Natural killer cell (primary cell): Measurements from ENCODE around the gene ACER3. TPM values are rescaled to one million over a fixed set of nuclear protein-coding genes. Genes with fewer than 3 reads are reported as not detected.

Source experiments
- ATAC-seq, 3 donors: fragments of 150-1000 bp in 2 of 3; fragments of 200-7000 bp in 1 of 3; cut with Tn5 transposase; 1 replicate in 1 of 3; 2 replicates in 2 of 3; pipeline ENCODE4 v1.10.0; 2021; ENCODE audit warnings: mild to moderate bottlenecking in 2 of 3, moderate library complexity in 2 of 3
- DNase-seq, 2 donors: peaks; one replicate each; pipeline versions ENCODE4 v3.0.0 to v3.0.0-alpha.2; 2013 to 2021; ENCODE audit warnings: mixed read lengths in 1 of 2
- H3K27ac ChIP-seq: one replicate; pipeline ENCODE4 v1.5.1; 2013; ENCODE audit warnings: mild to moderate bottlenecking, low read length
- H3K27me3 ChIP-seq: one replicate; pipeline ENCODE4 v1.6.1; 2013; ENCODE audit warnings: low read length; ENCODE audit not compliant: control insufficient read depth, insufficient read depth
- H3K36me3 ChIP-seq: one replicate; pipeline ENCODE4 v1.6.1; 2013; ENCODE audit warnings: low read length; ENCODE audit not compliant: control insufficient read depth, insufficient read depth
- H3K4me1 ChIP-seq: one replicate; pipeline ENCODE4 v1.6.1; 2013; ENCODE audit warnings: low read length; ENCODE audit not compliant: control insufficient read depth, insufficient read depth
- H3K4me3 ChIP-seq: one replicate; pipeline ENCODE4 v1.5.1; 2013; ENCODE audit warnings: low read length
- H3K9me3 ChIP-seq: one replicate; pipeline ENCODE4 v1.6.1; 2013; ENCODE audit warnings: low read length; ENCODE audit not compliant: control insufficient read depth, insufficient read depth
- H3K27ac Mint-ChIP-seq, 2 donors: one replicate each; pipeline ENCODE4 v1.8.0; 2022; ENCODE audit warnings: mild to moderate bottlenecking in 2 of 2, mixed read lengths in 2 of 2, moderate library complexity in 1 of 2
- H3K27me3 Mint-ChIP-seq, 2 donors: one replicate each; pipeline ENCODE4 v1.8.0; 2022; ENCODE audit warnings: low read depth in 2 of 2, mixed read lengths in 2 of 2
- H3K36me3 Mint-ChIP-seq: one replicate; pipeline ENCODE4 v1.8.0; 2022; ENCODE audit warnings: mixed read lengths
- H3K4me1 Mint-ChIP-seq, 2 donors: one replicate each; pipeline ENCODE4 v1.8.0; 2022; ENCODE audit warnings: mixed read lengths in 2 of 2
- H3K4me3 Mint-ChIP-seq: one replicate; pipeline ENCODE4 v1.8.0; 2022; ENCODE audit warnings: mild to moderate bottlenecking, moderate library complexity, mixed read lengths
- H3K9me3 Mint-ChIP-seq, 2 donors: one replicate each; pipeline ENCODE4 v1.8.0; 2022; ENCODE audit warnings: mixed read lengths in 2 of 2
- WGBS: methylation state at CpG from one replicate; pipeline ENCODE4 v1.1.7; 2013; ENCODE audit warnings: missing lambda C conversion rate; ENCODE audit not compliant: insufficient coverage; 5-methylcytosine and 5-hydroxymethylcytosine counted together
- intact Hi-C: fragments of 100-400 bp; cut with micrococcal nuclease; formaldehyde crosslinking; loops from one replicate; pipeline ENCODE4 v1.14.2; 2022
- total RNA-seq, 4 donors: library from RNA; stranded (reverse); fragments of 120-200 nt in 1 of 4; gene quantifications; one replicate each; pipeline versions ENCODE4 v1.2.3 to v1.2.4, GENCODE V29; 2013 to 2022
- TF ChIP-seq, protein P1 (sequence below): fragments of 200-600 bp; IDR thresholded peaks from one replicate; pipeline ENCODE4 v1.8.0; 2022; ENCODE audit warnings: antibody characterized with exemption

Gene ACER3
- total RNA-seq, 3 donors from 2014 or later (not counting 1 experiment from before 2014, with no cell fraction given) = 12.1 to 14.8 (median 13.6) TPM

DNA sequence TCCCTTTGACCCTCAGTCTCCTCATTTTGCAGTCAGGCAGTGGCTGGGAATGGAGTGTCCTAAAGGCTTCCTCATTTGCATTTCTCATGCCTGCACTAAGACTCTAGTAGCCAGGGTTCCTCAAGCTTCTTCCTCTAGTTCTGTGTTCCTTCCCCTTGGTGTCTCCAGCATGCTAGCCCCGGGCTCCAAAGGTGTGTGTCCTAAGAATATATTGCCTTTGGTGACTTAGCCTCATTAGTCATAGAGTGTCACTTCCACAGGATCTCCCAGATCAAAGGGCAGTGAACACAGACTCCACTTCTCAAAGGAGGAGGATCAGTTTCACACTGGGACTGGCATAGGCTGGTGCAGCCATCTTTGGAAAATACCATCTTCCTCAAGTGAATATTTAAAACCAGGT, 21.4 kb upstream of the ACER3 start:
- intact Hi-C loops = no loop called here
- Histone ChIP-seq H3K27ac (no peak overlapping the region), H3K4me1 (no peaks in the 10 kb centered on the region), H3K27me3 (no peaks in the 10 kb centered on the region), H3K36me3 (no peaks in the 10 kb centered on the region), H3K9me3 (no peaks in the 10 kb centered on the region), H3K4me3 (no peak overlapping the region)
- Mint-ChIP-seq H3K27ac (no peak overlapping the region), H3K4me3 (no peak overlapping the region), H3K4me1 (no peaks in the 10 kb centered on the region), H3K27me3 (peaks cover 24 to 37% of the 10 kb centered on the region in 2 donors), H3K36me3 (no peaks in the 10 kb centered on the region), H3K9me3 (no peaks in the 10 kb centered on the region)
- ATAC-seq (no peak), DNase-seq (no peak)
- WGBS = 13% methylated on average over 1 of the region's 1 CpG
- TF ChIP-seq, protein P1, sequence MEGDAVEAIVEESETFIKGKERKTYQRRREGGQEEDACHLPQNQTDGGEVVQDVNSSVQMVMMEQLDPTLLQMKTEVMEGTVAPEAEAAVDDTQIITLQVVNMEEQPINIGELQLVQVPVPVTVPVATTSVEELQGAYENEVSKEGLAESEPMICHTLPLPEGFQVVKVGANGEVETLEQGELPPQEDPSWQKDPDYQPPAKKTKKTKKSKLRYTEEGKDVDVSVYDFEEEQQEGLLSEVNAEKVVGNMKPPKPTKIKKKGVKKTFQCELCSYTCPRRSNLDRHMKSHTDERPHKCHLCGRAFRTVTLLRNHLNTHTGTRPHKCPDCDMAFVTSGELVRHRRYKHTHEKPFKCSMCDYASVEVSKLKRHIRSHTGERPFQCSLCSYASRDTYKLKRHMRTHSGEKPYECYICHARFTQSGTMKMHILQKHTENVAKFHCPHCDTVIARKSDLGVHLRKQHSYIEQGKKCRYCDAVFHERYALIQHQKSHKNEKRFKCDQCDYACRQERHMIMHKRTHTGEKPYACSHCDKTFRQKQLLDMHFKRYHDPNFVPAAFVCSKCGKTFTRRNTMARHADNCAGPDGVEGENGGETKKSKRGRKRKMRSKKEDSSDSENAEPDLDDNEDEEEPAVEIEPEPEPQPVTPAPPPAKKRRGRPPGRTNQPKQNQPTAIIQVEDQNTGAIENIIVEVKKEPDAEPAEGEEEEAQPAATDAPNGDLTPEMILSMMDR = no peak

DNA sequence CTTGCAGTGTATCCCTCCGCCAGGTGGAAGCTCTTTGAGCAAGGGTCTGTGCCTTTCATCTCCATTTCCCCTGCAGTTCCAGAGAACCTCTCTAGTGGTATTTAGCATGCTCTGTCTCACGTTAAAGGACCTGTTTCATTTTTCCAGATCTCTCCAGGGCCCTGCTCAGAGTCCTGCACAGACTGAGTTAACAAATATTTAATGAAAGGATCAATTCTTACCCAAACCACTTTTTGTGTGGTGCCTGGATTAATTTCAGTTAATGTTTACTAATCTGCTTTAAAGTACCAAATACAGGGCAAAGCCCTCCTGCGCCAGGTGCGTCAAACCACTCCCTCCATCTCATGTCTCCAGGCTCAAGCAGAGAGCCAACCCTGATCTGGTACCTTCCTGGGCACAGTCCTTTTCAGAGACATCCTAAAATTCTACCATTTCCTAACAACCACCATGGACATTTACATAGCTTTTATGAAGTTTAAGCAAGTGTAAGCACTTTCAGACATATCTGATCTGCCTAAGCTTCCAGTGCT, 18.7 kb upstream of the ACER3 start:
- TF ChIP-seq, protein P1 = no peak
- Histone ChIP-seq H3K4me1 (no peaks in the 10 kb centered on the region), H3K27ac (no peak overlapping the region), H3K9me3 (no peaks in the 10 kb centered on the region), H3K4me3 (no peak overlapping the region), H3K36me3 (no peaks in the 10 kb centered on the region), H3K27me3 (no peaks in the 10 kb centered on the region)
- no peaks in the 10 kb centered on the region for H3K9me3 Mint-ChIP-seq
- WGBS = 84% methylated on average over 4 of the region's 4 CpGs
- no peaks in the 10 kb centered on the region for H3K4me1 Mint-ChIP-seq
- H3K36me3 Mint-ChIP-seq = no peaks in the 10 kb centered on the region
- H3K27ac Mint-ChIP-seq = no peak overlapping the region
- H3K27me3 Mint-ChIP-seq = peaks cover 25 to 39% of the 10 kb centered on the region in 2 donors
- no peak overlapping the region for H3K4me3 Mint-ChIP-seq
- ATAC-seq (no peak), DNase-seq (no peak)
- intact Hi-C loops = no loop called here

DNA sequence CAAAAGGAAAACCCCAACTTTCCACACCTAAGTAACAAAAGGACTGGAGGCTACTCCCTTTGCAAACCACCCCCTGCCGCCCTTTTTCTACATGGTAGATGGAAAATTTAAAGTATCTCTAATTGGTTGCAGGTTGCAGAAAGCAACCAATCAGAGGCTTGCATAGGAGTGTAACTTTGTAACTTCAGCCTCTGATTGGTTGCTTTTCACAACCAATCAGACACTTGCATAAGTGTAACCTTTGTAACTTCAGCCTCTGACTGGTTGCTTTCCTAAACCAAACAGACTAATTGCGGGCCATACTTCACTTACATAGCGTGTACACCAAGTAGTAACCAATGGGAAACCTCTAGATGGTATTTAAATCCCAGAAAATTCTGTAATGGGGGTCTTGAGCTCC, 16.8 kb upstream of the ACER3 start:
- Histone ChIP-seq H3K9me3 (no peaks in the 10 kb centered on the region), H3K27me3 (no peaks in the 10 kb centered on the region), H3K4me1 (no peaks in the 10 kb centered on the region), H3K36me3 (no peaks in the 10 kb centered on the region), H3K4me3 (no peak overlapping the region), H3K27ac (no peak overlapping the region)
- no peak for ATAC-seq
- DNase-seq = no peak
- no peaks in the 10 kb centered on the region for H3K9me3 Mint-ChIP-seq
- H3K27ac Mint-ChIP-seq = no peak overlapping the region
- H3K4me3 Mint-ChIP-seq = no peak overlapping the region
- peaks cover 32 to 42% of the 10 kb centered on the region in 2 donors for H3K27me3 Mint-ChIP-seq
- no peaks in the 10 kb centered on the region for H3K36me3 Mint-ChIP-seq
- WGBS = 100% methylated on average over 2 of the region's 3 CpGs
- H3K4me1 Mint-ChIP-seq = no peaks in the 10 kb centered on the region
- TF ChIP-seq, protein P1 = no peak
- intact Hi-C loops = no loop called here

DNA sequence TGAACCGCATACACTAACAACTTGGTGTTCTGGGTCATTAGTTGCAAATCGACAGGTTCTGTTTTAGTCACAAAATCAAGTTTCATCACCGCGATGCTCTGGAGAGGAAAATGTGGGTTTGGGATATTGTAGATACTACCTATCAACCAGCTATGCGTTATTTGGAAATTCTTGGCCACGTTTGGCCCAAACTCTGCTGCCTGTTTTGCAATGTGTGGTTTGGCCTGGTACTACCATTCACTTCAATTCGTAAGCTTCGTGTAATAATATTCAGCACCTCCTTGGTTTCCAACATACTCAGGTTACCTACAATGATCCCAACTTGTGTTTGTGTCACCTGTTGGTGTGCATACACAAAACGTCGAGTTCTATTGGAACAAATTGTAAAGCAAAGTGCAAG, 16.2 kb upstream of the ACER3 start:
- H3K4me3 Mint-ChIP-seq = no peak overlapping the region
- DNase-seq = no peak
- intact Hi-C loops = no loop called here
- H3K4me3 ChIP-seq = no peak overlapping the region
- no peaks in the 10 kb centered on the region for H3K36me3 ChIP-seq
- no peaks in the 10 kb centered on the region for H3K4me1 ChIP-seq
- H3K4me1 Mint-ChIP-seq = no peaks in the 10 kb centered on the region
- H3K27me3 ChIP-seq = no peaks in the 10 kb centered on the region
- H3K9me3 ChIP-seq = no peaks in the 10 kb centered on the region
- no peak overlapping the region for H3K27ac Mint-ChIP-seq
- H3K27me3 Mint-ChIP-seq = peaks cover 34 to 36% of the 10 kb centered on the region in 2 donors
- no peaks in the 10 kb centered on the region for H3K9me3 Mint-ChIP-seq
- TF ChIP-seq, protein P1 = no peak
- H3K27ac ChIP-seq = no peak overlapping the region
- H3K36me3 Mint-ChIP-seq = no peaks in the 10 kb centered on the region
- no peak for ATAC-seq
- 85% methylated on average over 10 of the region's 10 CpGs for WGBS
